Activated CD4-positive, alpha-beta T cell treated with anti-CD3 and anti-CD28 coated beads, Interleukin-10, Interleukin-2, amounts not matched to agents 100 ng/mL and 50 ng/mL, durations not matched to agents 16 hours and 8 hours (primary cell): ENCODE data around the gene VAMP8.
A peak's percentile ranks its signal among the peaks of the same experiment; 100 is the strongest.
"Not testable (repeated sequence)": the region's sequence is repeated elsewhere in the genome, so short reads cannot be mapped to it uniquely, and the experiment has no call there.

ENCODE experiments used
- DNase-seq: peaks from one replicate; pipeline ENCODE4 v3.0.0-alpha.2; 2020

The VAMP8 gene

DNA sequence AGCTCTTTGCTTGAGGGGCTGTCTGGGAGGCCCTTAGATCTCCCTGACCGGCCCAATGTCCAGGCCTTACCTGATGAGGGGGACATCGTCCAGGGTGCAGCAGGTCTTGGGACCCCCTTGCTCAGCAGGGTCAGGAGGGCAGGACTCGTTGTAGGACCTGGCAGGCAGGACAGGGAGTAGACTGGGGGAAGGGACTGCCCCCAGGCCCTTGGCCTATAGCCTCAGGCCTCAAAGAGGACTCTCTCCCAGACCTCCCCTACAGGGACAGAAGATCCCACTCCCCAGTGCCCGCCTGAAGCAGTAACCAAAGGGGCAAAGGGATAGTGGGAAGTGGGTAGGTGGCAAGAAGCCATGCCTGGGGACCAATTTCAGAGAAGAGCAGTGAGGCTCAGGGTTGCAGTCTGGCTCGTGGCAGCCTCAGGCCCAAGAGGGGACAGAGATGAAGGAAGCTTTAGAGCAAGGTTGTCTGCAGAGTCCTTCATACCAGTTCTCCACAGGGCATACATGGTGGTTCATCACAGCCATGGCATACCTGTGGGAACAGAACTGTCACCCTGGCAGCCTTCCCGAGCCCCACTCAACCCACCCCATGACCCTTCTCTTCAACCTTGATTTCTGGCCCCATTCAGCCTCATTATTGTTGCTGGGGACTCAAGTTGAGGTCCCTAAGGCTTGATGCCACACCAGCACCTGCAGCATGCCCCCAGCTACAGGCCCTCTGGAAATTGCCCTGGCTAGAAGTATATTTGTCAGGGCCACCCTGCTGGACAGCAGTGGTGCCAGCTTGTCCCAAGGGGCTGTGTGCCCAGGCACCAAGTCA lies 23.8 kb downstream of the VAMP8 start:
- no peak for DNase-seq

DNA sequence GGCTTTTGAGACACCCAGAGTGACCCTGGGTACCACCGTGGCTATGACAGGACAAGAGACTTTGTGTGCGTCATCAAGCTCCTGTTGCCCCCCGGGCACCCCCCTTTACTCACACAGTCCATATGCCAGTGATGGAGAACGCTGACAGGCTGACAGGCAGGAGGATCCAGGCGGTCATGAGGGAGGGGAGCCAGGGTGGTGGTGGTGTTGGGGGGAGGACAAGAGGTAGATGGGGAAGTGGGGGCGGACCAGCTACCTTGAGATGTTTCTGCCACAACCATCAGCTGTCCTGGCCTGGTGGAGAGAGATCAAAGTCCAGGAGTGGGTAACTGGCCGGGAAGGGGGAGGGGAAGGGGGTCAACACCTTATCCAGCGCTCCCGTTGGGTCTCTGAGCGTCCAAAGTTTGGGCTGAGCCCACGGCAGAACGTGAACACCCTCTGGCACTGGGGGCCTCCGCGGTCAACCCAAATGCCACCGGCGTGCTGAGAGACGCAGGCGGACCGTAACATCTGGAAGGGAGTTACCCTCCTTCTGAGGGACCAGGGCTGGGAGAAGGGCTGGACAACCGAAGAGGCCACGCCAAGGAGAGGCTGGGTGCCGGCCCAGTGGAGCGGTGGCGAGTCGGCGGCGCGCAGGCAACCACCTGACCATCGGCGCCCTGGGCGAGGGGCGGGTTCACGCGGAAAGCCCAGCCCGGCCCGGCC lies 24.5 kb downstream of the VAMP8 start:
- DNase-seq: no peak

DNA sequence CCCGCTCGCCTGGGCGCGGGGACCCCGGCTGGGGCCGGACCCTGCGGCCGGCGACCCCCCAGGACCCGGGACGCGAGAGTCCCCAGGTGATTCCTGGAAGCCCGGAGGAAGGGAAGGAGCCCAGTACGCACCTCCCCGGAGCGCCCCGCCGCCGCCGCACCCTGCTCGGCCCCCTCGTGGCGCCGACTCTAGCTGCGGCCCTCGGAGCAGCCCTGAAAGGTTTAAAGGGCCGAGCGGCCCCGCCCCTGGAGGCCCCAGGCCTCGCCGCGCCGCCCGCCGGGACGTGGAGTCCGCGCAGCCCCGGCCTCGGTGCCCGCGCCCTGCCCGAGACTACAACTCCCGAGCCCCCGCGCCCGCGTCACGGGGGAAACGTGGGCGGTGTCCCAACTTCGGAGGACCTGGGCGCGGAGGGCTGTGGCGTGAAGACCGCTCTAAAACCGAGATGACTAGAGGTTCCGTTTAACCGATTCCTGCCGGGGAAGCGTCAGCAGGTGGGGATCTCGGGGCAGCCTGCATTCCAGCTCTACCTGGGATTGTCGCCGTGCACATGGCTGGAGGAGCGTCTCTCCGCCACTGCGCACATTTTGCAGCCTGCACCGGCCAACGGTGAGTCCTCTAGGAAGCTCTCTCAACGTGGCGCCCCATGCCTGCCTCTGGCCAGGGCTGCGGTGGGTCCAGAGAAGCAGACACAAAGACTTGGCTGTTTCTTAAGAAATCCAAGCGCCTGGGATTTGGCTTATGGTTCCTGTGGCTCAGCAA lies 25.3 kb downstream of the VAMP8 start, which contains the start of gene TMEM150A:
TSS of gene TMEM150A (minus strand) at position 223 of the 759 bp plus-strand sequence. CDS start 750 bp downstream, outside the sequence.
- DNase-seq: peak; percentile 90

DNA sequence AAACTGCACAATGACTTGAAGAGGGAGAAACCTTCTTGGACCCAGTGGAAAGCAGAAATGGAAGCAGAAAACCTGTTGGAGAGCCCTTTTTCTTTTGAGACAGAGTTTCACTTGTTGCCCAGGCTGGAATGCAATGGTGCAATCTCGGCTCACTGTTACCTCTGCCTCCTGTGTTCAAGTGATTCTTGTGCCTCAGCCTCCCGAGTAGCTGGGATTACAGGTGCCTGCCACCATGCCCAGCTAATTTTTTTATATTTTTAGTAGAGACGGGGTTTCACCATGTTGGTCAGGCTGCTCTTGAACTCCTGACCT lies 26.7 kb downstream of the VAMP8 start:
- not testable (repeated sequence) for DNase-seq

DNA sequence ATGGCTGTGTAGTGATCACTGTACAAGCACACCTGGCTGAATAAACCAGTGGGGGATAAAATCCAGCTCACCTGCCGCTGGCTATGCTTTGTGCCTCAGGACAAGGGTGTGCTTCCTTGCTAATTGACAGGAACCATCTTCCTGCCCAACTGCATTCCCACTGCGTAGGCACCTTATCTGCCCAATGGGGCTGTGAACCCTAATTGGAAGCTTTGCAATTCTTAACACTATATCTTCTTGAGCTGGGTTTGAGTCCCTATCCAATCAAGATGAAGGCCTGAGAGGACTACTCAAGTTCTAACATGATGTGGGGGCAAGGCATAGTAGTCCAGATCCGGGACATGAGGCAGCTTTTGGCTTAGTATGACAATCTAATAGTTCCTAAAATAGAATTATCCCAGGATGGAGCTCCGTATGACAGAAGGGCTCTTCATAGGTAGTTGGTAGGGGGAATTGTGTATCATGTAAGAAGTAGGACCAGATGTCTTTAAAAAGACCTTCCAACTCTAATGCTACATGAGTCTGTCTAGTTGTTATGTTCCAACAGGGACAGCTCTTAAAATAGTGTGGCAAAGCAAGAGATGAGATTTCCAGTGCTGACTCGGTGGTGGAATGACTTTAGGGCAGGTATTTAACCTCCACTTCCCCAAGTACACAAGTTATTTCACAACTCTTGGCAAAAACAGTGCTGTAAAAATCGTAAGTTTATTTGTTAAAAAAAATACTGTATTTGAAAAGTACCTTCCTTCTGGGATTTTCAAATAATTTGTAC lies 27.4 kb downstream of the VAMP8 start:
- DNase-seq: no peak

DNA sequence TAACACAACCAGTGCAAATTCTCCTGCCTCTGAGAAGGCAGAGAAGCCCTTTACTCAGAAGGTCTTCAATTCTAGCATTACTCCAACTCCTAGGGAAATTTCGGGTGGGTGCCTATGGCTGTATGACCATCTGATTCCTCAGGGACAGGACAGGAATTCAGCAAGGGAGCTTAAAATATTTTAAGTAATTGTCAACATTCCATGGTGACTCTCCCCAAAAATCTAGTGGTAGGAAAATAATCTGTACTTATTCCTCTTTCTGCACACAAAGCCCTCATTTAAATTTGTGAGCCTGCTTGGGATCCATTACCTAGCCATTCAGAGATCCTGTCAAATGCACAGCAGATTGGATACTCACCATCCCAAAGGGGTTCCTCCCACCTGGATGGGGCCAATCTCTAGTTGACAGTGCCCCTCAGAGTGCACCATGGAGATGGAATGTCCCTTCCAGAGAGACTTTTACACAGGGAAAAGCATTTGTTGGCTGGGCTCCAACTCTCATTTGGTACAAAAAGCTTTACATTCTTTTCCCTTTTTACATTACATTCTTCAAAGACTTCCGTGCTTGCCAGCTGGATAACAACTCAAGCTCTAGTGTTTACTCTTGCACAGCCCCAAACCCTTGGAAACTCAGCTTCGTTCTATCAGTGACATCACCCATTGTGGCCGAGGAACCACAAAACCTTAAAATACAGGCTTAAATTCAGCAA lies 28.2 kb downstream of the VAMP8 start:
- no peak for DNase-seq

DNA sequence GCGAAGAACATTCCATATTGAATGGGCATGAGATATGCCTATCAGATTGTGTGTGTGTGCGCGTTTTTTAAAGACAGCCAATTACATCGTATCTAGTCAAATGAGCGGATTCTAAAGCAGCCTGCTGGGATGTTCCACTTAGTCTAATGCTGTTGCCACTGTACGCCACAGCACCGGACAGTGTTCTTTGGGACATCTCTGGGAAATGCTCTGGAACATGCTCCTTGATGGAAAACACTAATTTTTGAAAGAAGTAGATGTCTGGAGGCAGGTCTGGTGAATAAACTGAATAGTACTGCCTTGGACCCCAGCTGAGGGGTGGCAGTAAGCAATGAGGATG lies 28.7 kb downstream of the VAMP8 start:
- DNase-seq: no peak

DNA sequence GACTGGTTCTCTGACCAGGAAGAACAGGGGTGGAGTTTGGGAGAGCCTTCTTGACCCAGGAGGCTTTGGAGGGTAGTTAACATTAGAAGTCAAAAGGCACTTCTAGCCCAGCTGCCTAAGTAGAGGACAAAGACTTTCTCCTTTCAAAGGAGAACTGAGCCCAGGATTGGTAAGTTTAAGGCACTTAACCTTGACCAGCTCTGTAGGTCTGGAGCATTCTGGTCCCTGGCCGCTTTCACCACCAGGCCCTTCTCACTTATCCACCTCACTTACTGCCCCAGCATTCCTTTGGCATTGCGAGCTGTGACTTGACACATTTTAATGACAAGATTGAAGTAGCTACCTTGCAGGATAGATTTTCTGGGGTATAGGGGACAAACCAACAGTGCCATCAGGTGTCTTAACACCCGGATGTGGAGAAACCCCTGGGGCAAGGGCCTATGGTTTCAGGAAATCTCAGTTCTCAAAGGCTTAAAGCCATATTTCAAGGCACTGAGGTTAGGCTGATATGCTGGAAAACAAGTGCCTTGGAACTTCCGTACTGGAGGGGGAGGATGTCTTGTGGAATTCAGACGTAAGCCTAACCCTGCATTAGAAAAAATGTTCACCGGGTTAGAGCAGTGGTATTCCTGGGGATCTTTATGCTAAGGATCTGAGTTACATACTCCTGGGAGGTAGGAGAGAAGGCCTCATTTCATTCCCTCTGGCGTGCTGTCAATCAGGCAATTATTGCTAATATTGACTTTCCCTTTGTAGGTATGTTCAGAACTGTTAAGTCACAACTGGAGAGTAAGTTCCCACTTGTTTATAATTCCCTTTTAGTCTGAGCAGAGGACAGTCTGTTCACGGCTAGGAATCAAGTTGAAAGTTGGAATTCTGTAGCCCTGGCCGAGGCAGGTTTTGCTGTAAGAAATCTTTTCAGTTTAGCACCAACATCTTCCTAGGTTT lies 30.2 kb downstream of the VAMP8 start:
- DNase-seq: no peak

DNA sequence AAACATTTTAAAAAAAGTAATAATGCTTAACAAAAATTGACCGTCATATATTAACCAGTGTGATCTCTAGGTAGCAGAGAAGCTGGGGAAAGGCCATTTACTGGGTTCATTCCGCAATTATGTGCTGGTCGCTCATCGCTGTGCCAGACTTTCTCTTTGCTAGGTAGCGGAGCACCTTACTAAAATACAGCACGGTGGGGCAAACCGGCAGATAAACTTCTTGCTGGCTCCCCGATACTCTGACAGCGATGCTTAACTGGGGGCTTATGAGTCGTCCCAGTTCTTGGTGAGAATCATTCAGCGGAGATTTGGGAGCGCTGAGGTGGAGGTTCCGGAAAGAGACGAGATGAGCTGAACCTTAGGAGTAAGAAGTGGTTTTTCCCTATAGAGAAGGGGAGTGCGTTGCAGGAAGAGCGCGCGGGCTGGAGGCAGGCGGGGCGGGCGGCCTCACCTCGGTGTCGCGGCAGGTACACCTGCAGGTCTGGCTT lies 33.9 kb downstream of the VAMP8 start:
- DNase-seq: no peak

DNA sequence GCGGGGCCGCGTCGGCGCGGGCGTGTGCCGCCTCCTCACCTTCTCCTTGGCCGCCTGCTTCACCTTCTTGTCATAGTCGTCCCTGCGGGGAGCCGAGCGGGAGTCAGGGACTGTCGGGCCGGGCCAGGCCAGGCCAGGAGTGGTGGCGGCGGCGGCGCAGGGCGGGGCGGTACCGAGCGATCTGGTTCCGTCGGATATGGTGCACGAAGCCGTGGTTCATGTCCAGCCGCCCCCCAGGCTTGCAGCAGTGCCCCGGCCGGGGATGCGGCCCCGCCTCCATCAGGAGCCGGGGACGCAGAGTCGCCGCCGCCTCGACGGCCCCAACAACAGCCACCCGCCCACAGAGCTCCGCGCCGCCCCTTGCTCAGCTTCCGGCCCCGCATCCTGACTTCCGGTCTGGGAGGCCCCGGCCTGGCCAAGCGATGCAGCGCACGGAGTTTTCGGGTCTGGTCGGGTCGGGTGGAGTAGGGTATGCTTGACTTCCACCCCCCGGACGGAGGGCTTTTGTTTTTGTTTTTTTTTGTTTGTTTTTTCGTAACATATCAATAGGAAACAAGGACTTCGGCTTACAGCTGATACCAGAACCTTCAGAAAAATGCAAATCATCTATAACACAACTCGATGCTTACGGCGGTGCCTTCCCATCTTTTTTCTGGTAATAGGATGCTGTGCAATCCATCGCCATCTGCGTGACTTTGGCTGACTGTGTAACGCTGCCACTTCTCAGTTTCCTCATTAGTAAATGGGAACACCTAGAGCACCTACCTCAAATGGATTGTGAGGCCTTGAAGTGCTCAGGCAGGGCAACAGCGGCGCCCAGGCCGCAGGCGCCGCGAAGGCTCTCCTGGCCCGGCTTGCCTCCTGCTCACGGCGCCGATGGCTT lies 34.6 kb downstream of the VAMP8 start, which contains the start of gene C2orf68:
TSS of gene C2orf68 (minus strand) at position 362 of the 883 bp plus-strand sequence. CDS start at position 280, 82 bp downstream.
- peak; percentile 93 for DNase-seq

DNA sequence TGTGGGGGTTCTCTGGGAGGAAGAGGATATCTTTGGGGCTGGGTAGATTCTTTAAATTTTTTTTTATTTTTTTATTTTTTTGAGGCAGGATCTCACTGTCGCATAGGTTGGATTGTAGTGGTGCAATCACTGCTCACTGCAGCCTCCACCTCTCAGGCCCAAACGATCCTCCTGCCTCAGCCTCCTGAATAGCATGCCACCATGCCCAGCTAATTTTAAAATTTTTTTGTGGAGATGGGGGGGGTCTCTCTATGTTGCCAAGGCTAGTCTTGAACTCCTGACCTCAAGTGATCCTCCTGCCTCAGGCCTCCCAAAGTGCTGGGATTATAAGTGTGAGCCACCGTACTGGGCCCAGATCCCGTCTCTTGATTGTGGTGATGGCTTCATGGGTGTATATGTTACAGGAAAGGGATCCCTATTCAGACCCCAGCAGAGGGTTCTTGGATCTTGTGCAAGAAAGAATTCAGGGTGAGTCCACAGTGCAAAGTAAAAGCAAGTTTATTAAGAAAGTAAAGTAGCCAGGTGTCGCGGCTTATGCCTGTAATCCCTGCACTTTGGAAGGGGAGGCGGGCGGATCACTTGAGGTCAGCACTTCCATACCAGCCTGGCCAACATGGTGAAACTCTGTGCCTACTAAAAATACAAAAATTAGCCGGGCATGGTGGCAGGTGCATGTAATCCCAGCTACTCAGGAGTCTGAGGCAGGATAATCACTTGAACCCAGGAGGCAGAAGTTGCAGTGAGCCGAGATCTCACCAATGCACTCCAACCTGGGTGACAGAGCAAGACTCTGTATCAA lies 36.5 kb downstream of the VAMP8 start:
- DNase-seq: no peak

DNA sequence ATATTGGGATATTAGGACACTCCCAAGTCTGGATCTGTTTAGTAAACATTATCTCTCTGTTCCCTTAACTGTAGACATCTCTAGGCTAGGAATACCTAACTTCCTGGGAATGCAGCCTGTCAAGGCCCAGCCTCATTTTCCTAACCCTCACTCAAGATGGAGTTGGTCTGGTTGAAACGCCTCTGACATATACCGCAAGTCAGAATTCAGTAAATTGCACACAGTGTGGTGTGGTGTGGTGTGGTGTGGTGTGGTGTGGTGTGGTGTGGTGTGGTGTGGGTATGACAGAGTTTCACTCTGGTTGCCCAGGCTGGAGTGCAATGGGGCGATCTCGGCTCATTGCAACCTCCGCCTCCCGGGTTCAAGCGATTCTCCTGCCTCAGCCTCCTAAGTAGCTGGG lies 37.4 kb downstream of the VAMP8 start:
- DNase-seq: peak; percentile 39

DNA sequence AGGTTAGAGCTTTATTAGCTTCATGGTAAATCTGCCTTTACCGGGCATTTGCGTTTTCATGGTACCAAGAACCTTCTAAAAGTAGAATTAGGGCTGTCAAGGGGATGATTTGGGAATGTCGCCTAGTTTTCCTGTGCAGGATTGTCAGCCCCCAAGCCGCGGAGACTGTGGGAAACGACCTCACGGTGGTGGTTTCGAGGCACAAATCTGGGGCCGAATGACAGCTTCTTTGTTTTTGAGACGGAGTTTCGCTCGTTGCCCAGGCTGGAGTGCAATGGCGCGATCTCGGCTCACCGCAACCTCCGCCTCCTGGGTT lies 38.0 kb downstream of the VAMP8 start:
- no peak for DNase-seq

DNA sequence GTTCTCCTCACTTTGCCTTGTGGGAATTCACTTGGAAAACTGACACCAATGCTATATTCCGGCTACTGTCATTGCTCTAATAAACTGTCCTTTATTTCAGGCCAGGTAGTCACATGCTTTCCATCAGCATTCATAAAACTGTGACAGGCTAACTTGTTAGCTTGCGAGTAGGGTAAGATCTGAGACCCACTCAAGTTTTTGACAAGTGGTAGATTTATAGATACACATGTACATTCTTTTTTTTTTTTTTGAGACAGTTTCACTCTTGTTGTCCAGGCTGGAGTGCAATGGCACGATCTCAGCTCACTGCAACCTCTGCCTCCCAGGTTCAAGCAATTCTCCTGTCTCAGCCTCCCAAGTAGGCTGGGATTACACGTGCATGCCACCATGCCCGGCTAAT lies 40.3 kb downstream of the VAMP8 start:
- DNase-seq: not testable (repeated sequence)

DNA sequence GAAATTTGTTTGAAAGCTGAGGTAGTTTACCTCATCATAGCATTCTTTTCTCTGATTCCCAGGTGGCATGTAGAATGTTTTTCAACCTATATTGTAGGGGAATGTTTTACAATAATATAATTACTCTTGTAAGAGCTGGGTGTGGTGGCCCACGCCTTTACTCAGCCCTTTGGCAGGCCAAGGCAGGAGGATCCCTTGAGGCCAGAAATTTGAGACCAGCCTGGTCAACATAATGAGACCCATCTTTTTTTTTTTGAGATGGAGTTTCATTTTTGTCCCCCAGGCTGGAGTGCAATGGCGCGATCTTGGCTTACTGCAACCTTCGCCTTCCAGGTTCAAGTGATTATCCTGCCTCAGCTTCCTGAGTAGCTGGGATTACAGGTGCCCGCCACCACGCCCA lies 42.2 kb downstream of the VAMP8 start:
- no peak for DNase-seq

DNA sequence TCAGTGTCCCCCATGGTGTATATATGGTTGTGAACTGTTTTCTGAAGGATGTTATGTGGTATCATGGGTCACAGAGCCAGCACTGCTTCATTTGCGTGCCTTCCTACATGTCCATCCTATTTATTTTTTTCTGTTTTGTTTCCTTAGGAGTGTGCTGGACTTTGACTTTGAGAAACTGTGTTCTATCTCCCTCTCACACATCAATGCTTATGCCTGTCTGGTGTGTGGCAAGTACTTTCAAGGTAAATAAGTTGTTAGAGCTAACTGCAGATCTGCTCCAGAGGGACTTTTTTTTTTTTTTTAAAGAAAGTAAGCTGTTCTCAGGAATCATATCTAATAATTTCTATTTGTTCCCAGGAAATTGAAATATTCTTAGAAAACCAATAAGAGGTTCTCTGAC lies 44.0 kb downstream of the VAMP8 start:
- no peak for DNase-seq

DNA sequence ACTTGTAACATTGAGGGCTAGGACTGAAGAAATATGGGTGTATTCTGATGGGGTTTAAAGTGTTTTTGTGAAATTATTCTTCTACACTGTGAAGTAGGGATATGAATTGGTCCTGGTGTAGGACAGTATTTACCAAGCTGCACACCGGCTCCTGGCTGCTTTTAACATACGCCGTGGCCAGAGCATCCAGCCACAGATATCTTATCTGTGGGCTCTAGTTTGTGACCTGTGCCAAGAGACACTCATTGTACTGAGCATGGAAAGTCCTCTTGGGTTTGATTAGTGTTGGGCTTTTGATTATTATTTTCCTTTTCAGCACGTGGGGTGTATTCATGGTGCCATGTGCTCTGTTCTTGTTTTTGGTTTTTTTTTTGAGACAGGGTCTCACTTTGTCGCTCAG lies 46.6 kb downstream of the VAMP8 start:
- DNase-seq: no peak

DNA sequence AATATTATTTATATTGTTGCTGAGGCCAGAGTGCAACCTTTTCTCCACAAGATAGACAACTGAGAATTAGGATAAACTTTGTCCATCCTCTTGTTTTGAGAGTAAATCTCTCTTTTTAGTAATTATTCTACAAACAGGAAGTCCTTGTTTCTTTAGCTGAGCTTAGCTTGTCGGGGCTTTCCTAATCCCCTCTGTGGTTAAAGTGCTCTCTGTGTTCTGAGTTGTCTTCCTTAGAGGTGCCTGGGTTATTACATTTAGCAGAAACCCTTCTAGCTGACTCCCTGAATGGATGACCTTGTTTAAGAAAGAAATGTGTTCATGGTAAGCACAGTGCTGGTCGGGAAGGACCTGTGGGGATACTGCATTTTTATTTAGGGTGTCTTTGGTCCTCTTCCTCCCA lies 51.3 kb downstream of the VAMP8 start:
- DNase-seq: peak; percentile 61

DNA sequence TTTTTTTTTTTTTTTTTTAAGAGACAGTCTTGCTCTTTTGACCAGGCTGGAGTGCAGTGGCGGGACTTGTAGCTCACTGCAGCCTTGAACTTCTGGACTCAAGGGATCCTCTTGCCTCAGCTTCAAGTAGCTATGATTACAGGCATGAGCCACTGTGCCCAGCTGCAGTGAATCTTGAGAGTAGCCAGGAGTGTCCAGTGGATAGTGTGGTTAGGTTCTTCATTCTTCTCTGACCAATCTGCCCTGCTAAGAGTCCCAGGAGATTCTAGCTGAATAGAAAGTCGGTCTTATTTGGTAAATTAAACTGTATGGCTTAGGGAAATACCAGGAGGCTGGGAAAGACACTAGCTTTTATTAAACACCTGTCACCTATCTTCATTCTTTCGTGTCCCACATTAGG lies 53.9 kb downstream of the VAMP8 start:
- DNase-seq: no peak
